DMS114 treated with DMSO at 0.1 percent for 48 hours (cell line): ENCODE data around the gene SSU72.
"Not testable (repeated sequence)": the region's sequence is repeated elsewhere in the genome, so short reads cannot be mapped to it uniquely, and the experiment has no call there.

Experiments used
- DNase-seq: peaks from one replicate; lab custom pipeline; 2025; ENCODE audit not compliant: unreplicated experiment; lab: John Stamatoyannopoulos, UW

Gene SSU72

GRCh38 chr1:1509465-1509850 lies 65.2 kb downstream of the SSU72 start:
- not testable (repeated sequence) for DNase-seq

GRCh38 chr1:1508775-1509464 lies 65.7 kb downstream of the SSU72 start:
- not testable (repeated sequence) for DNase-seq

- DNase-seq: no peak
Measured at GRCh38 chr1:1507305-1507704, 67.4 kb downstream of the SSU72 start.

- not testable (repeated sequence) for DNase-seq
Measured at GRCh38 chr1:1505801-1506200, 68.9 kb downstream of the SSU72 start.

- DNase-seq: not testable (repeated sequence)
Measured at GRCh38 chr1:1505366-1505798, 69.3 kb downstream of the SSU72 start.

GRCh38 chr1:1504777-1505365 lies 69.8 kb downstream of the SSU72 start:
- DNase-seq: not testable (repeated sequence)

- DNase-seq: not testable (repeated sequence)
Measured at GRCh38 chr1:1495461-1495975, 79.1 kb downstream of the SSU72 start.

- not testable (repeated sequence) for DNase-seq
Measured at GRCh38 chr1:1494311-1494710, 80.4 kb downstream of the SSU72 start.
